Measurements from ENCODE around the gene UTRN.

Gene UTRN

DNA sequence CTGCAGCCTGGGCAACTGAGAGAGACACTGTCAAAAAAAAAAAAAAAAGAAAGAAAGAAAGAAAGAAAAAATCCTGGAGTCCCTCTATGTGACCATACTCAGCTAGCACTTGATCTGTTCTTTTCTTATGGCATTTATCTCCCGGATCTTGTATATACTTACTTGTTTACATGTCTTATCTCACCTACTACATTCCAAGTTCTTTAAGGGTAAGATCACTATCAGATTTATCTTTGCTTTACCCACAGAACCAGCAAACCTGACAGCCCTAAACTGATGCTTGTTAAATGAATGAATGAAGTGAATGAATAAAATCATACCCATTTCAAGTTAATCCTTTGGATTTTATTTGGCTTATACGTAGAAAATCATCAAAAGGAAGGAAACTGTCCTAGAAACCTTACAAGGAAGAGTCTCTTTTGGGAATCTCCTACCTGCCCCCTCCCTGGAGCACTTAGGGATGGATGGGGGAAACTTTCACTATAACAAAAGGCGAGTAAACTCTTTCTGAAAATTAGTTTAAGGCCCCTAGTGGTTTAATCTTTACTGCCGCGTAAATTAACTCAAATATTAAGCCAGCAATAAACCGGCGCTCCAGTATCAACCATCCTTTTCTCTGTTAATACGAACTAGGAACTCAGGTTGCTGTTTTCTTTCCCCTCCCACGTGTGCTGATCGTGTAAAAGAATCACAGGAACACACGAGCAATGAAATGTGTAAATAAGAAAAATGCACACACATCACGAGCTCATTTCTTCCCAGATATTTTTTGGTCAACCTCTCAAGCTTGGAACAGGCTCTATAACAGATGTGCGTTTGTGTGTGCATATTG, 1.3 kb upstream of the UTRN start:
- DNase-seq (ENCODE audit: low spot score) = no peak

DNA sequence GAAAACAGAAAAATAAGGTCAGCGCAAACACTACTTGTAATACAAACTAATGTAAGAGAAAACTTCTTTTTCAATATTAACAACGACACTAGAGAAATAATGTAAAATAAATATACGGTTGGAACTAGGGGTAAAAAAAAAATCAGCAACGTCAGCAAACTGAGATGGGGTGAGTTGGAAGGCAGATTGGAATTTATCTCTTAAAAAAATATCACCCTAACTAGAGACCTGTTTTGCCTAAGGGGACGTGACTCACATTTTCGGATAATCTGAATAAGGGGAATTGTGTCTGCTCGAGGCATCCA, 705 bp upstream of the UTRN start:
- no peak for DNase-seq (ENCODE audit: low spot score)

DNA sequence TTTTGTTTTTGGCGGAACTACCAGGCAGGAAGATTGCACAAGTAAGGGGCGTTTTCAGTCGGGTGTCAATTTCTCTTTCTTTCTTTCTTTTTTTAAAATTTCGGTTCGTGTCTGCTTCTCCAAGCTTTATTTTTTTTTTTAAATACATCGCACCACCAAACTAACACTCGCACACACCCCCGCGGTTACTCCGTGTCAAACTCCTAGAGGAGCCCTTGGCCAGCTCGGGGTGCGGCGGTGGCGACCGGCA, 338 bp downstream of the UTRN start:
- no peak for DNase-seq (ENCODE audit: low spot score)

DNA sequence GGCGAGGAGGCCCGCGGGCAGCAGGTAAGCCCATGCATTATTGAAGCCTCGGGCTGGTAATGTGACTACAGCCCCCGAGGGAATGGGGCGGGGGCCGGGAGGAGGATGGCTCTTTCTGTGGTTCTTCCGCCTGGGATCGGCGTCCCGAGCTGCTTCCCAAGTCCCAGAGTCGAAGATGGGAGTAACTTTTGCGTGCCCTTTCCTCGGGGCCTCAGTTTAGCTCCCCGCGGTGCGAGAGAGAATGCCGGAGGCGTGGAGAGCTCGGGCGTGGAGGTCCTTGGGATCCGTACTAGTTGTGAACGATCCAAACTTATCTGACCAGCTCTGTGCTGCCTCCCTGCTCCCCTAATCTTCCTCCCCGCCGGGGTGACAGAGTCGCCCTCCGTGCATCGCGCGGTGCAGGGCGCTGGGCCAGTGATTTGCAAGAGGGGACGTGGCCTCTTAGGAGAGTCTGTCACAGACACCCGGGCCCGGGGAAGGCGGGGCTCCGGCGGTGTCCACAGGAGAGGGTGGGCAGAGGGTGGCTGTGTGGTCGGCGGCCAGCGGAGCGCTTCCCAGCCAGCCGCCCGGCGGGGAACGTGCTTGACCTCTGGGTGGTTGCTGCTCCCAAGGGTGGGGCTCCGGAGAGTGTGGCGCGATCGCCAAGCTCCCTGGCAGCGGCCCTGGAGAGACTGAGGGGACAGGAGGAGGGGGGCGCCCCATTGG, 815 bp downstream of the UTRN start:
- peak; percentile 23 for DNase-seq (ENCODE audit: low spot score)

DNA sequence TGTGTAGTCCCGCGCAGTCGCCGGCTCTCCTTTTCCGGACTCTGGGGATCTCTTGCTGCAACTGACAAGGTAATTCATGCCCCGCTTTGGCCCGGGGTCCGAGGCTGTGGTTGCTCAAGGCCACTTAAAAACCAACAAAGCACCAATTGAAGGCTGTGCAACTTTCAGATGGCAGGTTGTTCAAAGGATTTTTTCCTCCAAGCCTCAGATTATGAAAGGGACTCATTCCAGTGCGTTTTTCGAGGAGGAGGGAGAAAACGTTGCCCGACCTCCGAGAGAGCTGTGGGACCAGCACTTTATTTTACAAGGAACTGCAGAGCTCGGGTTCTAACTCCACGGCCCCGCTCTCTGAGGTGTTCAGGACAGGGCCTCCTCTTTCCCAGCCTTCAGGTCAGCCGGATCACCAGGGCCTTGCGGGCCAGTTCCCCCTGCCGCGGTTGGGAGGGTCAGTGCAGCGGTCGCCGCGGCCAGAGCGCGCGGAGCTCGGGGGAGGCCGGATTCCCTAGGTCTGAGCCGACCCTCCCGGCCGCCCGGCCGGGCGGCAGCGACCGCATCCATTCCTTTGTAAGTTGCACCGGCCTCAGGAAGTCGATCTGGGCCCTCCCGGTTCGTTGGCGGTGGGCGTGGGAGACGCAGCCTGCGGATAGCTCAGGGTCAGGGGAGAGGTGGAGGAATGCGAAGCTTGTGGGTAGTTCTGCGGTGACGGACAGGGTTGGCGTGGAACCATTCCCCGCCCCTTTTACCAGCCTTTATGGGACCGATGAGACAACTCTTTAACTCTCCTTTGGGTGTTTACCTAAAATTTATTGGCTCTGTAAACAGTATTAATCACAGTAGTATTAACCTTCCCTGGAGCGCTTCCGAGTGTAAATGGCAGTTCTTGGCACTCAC, 1.6 kb downstream of the UTRN start:
- DNase-seq (ENCODE audit: low spot score) = no peak

DNA sequence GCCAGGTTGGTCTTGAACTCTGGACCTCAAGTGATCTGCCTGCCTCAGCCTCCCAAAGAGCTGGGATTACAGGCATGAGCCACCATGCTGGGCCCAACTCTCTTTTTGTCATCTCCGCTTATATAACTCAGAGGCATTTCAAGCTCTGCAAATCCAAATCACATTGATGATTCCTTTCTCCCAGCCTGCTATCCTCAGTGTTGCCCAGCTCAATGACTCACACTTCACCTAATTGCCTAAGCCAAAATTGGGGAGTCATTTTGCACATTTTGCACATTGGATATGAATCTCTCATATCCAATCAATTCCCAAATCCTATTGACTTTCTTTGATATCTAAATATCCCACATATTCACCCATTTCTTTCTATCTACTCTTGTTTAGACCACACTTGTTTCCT, 3.9 kb downstream of the UTRN start:
- no peak for DNase-seq (ENCODE audit: low spot score)

GRCh38 chr6:144292372-144292771, 7.2 kb downstream of the UTRN start:
- no peak for DNase-seq (ENCODE audit: low spot score)

GRCh38 chr6:144294016-144294415, 8.9 kb downstream of the UTRN start:
- no peak for DNase-seq (ENCODE audit: low spot score)

- DNase-seq (ENCODE audit: low spot score) = no peak
Observed at GRCh38 chr6:144295211-144295610, 10.1 kb downstream of the UTRN start.

DNA sequence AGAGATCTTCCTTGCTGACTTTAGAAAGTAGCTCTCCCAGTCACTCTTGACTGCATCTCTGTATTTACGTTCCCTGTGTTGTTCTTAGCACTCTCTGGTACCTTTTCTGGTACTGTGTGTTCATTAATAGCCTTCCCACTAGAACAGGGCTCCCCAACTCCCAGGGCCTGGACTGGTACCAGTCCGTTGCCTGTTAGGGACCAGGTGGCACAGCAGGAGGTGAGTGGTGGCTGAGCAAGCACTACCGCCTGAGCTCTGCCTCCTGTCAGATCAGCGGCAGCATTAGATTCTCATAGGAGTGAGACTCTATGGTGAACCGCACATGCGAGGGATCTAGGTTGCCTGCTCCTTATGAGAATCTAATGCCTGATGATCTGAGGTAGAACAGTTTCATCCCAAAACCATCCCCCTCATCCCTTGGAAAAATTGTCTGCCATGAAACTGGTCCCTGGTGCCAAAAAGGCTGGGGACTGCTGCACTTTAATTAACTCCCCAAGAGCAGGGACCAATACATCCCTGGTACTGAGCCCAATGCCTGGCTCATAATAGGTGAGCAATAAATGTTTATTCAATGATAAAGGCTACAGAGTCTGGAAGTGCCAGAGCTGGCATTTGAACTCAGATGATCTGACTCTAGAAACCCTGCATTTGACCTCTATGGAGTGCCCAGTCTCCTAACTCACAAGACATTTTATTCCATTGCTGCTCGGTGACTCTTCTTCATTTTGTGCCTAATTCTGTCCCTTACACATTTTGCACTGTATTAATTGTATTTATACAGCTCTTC, 11.0 kb downstream of the UTRN start:
- no peak for DNase-seq (ENCODE audit: low spot score)

GRCh38 chr6:144296973-144297372, 11.8 kb downstream of the UTRN start:
- no peak for DNase-seq (ENCODE audit: low spot score)

GRCh38 chr6:144297511-144298100, 12.5 kb downstream of the UTRN start:
- DNase-seq (ENCODE audit: low spot score) = no peak

DNA sequence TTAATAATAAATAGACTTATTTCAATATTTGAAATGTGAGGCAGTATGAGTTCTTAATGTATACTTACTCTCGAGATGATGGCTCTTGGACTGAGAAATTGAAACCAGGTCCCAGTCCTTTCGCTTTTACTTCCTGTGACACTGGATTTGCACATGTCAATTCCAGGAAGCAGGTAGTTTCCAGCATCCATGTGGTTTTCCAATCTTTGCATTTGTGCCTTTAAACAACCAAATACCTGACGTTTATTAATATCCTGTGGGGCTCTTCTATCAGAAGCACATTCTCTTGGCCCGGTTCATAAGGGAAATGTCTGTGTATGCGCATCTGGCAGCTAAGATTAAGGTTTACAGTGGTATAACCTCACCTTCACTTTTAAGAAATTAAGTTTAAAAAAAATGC, 13.1 kb downstream of the UTRN start:
- DNase-seq (ENCODE audit: low spot score) = no peak

- no peak for DNase-seq (ENCODE audit: low spot score)
Observed at GRCh38 chr6:144298916-144299315, 13.8 kb downstream of the UTRN start.

- DNase-seq (ENCODE audit: low spot score) = no peak
Observed at GRCh38 chr6:144302701-144303372, 17.7 kb downstream of the UTRN start.

DNA sequence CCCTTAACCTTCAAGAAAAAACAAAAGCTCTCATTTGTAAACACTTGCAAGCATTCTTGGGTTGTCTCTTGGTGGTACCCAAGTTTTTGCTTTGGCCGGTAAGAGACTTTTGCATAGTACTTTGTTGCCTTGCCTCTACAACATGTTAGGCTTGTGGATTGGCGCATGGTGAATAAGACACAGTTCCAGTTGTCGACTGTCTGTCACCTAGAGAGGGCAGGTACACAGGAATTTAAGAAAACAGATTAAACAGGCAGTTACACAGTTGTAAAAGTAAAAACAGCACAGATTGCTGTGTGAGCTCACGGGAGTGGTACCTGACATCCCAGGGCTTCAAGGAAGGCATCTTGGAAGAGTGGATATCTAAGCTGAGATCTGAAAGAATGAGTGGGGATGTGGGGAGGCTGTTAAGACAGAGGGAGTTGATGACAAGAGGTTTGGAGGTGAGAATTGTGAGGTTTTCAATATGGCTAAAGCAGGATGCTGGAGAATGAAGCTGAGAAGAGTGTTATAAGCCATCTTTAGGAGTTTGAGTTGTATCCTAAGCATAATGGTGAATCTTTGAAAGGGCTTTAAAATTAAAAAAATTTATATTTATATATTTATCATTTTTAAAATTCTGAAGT, 19.2 kb downstream of the UTRN start:
- DNase-seq (ENCODE audit: low spot score) = no peak

- no peak for DNase-seq (ENCODE audit: low spot score)
Observed at GRCh38 chr6:144305567-144305966, 20.4 kb downstream of the UTRN start.

- peak; percentile 59 for DNase-seq (ENCODE audit: low spot score)
Observed at GRCh38 chr6:144305985-144306384, 20.9 kb downstream of the UTRN start.

- no peak for DNase-seq (ENCODE audit: low spot score)
Observed at GRCh38 chr6:144307880-144308279, 22.7 kb downstream of the UTRN start.

DNA sequence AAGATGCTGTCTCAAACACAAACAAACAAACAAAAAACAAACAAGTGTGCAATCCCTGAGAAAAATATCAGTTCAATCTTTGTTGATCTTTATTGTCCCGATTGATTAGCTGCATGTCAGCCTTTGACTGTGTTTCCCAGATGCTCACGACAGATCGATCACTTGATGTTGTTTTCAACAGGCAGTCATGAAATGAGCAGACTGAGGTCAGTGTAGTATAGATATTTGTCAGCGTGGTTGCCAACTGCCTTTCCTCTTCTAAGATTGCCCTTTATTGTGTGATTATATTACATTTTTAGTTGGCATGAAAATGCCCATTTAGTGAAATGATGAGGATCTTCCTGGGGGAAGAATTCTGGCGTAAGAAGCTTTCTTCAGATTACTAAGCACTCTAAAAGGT, 25.6 kb downstream of the UTRN start:
- peak; percentile 90 for DNase-seq (ENCODE audit: low spot score)

DNA sequence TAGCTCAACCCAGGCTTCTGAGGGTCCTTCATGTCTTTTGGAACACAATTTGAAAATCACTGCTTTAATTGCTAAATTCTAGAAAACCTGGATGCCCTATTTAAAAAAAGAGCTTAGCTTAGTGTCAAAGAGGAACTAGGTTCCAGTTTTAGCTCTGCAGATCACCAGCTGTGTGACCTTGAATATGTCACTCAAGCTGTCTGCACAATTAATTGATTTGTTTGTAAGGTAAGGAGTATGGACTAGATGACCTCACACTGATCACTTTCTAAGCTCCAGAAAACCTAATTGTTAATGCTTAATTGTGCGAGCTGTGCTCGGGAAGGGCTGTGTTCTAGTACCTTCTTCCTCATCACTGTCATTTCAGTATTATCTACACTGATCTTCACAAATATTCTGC, 26.2 kb downstream of the UTRN start:
- no peak for DNase-seq (ENCODE audit: low spot score)

Measured in activated CD4-positive, alpha-beta T cell treated with anti-CD3 and anti-CD28 coated beads, Interleukin-2, Interleukin-4, amounts not matched to agents 100 ng/mL and 50 ng/mL, durations not matched to agents 16 hours and 8 hours (primary cell).